ENCODE results near the gene TM4SF1.
A peak's percentile ranks its signal among the peaks of the same experiment; 100 is the strongest.

Gene TM4SF1

DNA sequence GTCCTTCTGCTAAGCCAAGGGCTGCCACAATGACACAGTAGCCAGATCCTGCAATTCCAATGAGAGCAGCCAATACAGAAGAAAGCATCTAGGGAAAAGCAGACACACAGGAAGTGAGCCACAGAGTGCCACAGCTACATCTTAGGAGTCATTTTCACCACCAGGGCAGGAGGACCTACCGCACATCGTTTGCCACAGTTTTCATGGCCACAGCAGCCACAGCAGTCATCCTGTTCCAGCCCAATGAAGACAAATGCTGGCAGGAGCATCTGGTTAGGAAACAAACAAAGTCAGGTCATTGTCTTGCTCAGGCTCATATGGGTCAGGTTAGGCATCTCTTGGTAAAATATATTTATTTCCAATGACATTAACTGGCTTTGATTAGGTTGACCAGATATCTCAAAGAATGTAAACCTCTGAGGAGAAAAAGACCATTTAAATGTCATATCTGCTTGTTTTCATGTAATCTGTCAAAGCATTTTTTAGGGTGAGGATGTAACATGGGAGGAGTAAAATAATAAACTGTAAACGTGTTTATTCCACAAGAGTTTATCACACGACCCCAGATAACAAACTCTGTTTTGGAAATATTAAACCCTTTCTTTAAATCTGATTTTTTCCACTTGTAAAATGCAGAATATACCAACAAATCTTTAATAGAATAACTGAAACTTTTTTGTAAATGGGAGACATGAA lies 1.8 kb downstream of the TM4SF1 start:
- DNase-seq (ENCODE audit: low spot score): no peak

DNA sequence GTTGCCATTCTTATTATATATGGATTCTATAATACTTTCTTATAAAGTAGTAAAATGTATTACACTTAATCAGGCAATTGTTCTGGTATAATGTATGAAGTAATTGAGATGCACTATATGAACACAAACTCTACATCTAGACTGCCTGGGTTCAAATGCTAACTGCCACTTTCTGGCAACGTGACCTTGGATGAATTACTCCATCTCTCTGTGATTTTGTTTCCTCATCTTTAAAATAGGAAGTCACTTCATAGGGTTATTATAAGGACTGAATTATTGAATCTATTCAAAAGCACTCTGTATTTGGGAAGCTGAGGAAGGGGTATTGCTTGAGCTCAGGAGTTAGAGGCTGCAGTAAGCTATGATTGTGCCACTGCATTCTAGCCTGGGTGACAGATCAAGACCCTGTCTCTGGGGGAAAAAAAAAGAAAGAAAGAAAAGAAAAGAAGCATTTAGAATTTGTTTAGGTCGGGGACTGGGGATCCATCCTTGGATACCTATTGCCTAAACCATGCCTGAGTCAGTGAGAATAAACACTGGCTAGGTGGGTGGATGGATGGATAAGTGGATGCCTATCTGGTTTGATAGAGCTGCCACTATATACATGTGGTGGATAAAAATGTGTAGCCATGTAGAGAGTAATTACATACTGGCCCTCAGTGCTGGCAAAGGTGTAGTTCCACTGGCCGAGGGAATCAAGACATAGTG lies 2.5 kb downstream of the TM4SF1 start:
- no peak for DNase-seq (ENCODE audit: low spot score)

DNA sequence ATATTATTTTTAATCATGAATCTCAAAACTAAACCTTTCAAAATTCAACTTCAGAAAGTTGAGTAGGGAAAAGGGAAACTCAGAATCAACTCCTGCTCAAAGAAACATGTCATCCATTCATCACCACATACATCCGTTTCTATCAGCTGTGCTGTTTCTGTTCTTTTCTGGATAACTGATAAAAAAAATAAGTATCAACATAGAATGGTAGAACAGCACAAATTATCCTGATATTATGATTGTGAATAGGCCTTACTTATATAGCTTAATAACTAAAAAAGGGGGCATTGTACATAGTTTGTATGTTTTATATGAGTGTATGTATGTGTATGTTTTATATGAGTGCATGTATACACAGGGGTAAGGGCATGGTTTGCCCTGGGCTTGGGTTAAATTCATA lies 3.1 kb downstream of the TM4SF1 start:
- DNase-seq (ENCODE audit: low spot score): no peak

GRCh38 chr3:149373235-149374125 lies 4.0 kb downstream of the TM4SF1 start:
- peak; percentile 30 for DNase-seq (ENCODE audit: low spot score)

DNA sequence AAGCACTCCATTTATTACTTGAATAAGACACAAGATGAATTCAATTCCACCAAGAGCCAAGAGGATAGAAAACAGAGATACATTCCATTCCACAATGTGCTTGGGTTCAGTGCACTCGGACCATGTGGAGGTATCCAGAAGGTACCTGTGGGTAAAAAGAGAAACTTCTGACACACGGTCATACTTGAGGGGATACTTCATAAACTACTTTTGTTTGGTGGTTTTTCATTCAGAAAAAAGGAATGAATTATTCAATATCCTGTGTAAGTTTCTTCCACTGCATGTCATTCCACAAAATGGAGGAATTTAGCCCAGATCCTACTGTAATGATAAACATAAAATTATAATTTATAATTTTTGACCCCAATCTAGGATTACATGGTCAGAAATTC lies 5.7 kb downstream of the TM4SF1 start:
- DNase-seq (ENCODE audit: low spot score): no peak

GRCh38 chr3:149371001-149371722 lies 6.3 kb downstream of the TM4SF1 start:
- DNase-seq (ENCODE audit: low spot score): no peak

DNA sequence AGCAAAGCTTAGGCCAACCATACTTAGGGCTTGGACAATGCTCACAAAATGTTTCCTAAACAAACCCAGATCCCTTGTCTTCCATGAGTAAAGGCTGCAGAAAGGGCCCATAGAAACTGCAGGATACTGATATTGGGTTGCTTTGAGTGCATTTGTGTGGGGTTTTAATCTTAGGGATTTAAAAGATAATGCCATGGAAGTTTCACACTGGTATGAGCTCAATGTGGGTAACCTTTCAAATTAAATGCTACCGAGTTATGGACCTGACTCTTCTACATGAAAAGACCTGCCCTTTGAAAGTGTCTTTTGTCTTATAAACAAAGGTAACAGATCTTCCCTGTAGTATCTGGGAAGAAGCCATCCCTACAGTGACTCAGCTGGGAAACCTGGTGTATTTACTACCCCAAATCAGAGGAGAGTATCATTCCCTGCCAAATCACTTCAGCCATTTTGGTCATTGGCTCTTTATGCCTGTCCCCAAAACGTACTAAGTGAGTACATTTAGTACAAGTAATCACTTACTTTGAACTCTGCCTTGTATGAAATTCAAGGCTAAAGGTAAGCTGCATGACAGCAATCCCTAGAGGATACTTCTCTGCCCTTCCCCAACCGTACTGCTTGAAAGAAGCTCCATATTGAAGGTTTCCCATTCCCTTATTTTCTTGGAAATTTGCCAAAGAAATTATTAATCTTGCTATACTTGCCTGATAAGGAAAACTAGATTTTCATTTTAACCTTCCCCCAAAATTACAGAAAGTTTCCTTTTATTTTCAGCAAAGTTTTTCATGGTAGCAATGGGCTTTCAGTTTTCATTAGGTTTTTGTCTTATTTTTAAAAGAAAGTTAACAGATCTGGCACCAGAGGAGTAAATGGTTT lies 7.2 kb downstream of the TM4SF1 start:
- DNase-seq (ENCODE audit: low spot score): no peak

GRCh38 chr3:149368674-149369497 lies 8.6 kb downstream of the TM4SF1 start:
- DNase-seq (ENCODE audit: low spot score): no peak

GRCh38 chr3:149368201-149368673 lies 9.2 kb downstream of the TM4SF1 start:
- DNase-seq (ENCODE audit: low spot score): no peak

DNA sequence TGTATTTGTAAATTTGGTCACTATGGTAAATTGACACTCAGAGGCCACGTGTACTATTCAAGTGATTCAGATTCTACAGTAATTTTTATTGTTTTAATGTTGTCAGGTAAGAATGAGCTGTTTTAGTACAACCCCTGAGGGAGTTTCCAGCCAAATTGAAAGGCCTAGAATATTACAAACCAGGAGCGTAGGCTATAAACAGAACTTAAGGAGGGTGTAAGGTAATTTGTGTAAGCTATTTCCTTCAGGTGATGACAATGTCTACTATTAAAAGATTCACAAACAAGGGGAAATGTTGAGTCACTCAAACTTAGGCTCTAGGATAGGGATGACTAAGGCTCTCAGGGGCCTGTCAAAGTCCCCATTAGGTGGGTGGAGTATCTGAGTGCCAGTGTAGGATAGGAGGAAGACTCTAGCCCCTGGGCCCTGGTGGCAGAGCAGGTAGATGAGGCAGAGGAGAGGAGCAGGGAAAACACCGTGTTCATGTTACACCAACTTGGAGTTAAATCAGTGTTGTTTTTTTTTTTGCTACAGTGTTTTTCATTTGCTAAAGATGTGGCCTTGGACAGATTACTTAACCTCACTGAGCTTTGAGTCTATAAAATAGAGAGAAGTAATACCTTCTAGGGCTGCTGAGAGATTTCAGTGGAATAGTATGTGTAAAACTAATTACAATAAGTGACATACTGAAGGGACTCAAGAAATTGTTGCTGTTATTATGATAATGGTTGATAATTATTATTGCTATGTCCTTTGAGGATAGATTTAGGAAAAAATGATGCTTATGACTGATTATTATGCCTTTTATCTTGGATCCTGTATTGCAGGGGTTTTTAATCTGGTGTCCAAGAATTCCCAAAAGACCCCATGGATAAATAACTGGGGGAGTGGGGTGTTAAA lies 10.3 kb downstream of the TM4SF1 start:
- no peak for DNase-seq (ENCODE audit: low spot score)

GRCh38 chr3:149366031-149366430 lies 11.4 kb downstream of the TM4SF1 start:
- DNase-seq (ENCODE audit: low spot score): no peak

- no peak for DNase-seq (ENCODE audit: low spot score)
These were observed 12.8 kb downstream of the TM4SF1 start for GRCh38 chr3:149364624-149365023.

GRCh38 chr3:149363053-149363452 lies 14.4 kb downstream of the TM4SF1 start:
- no peak for DNase-seq (ENCODE audit: low spot score)

- DNase-seq (ENCODE audit: low spot score): no peak
These were observed 15.1 kb downstream of the TM4SF1 start for GRCh38 chr3:149362366-149362765.

- no peak for DNase-seq (ENCODE audit: low spot score)
These were observed 20.8 kb downstream of the TM4SF1 start for GRCh38 chr3:149356630-149357029.

DNA sequence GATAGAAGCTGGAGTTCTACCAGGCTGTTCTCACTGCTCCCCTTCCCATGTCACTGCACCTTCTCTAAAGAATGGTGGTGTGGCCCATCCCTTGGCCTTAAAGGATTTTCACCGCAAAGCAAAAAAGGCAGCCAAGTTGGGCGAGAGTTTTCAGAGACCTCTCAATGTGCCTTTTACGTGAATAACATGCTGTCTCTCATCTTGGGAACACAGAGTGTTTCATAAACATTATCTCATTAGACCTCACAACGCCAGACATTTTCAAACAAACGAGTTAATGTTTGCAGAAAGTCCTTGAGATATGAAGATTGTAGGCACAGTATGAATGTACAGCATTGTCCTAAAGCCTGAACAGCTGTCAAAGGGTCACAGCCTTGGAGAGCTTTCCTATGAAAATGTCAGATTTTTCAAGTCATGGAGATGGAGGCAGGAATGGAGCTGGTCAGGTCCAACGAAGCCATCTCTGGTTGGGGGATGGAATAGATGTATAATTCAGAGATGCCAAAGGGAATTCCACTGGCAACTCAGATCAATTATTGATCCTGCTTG lies 21.3 kb downstream of the TM4SF1 start:
- DNase-seq (ENCODE audit: low spot score): no peak

DNA sequence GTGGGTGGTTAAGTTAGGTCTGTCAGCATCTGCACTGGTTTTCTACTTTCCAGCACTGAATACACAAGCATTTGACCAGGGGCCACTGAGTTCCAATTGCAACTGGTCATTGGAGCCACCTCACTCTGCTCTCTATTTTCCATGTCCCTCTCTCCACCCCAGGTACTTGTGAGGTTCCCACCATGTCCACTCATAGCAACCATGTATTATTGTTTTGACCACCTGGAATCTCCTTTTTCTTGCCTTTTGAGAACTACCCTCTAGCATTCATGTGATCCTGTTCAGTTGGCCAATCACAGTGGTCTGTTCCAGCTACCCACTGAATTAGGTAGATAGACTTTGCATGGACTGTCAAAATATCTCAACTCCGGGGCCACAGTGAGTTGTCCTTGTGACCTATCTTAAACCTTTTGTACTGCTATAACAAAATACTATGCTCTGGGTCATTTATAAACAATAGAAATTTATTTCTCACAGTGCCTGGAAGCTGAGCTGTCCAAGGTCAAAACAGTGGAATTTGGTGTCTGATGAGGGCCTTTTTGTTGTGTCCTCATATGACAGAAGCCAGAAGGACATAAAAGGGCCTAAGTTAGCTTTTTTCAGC lies 23.8 kb downstream of the TM4SF1 start:
- DNase-seq (ENCODE audit: low spot score): no peak

- peak; percentile 63 for DNase-seq (ENCODE audit: low spot score)
These were observed 24.9 kb downstream of the TM4SF1 start for GRCh38 chr3:149352556-149352955.
